ENCODE results near the gene GABRB3. TPM values are rescaled to one million over a fixed set of nuclear protein-coding genes. Genes with fewer than 3 reads are reported as not detected.

Gene GABRB3
- total RNA-seq, 1 experiment from 2014 or later: 0.13 TPM

GRCh38 chr15:26771168-26771567 lies 1.7 kb downstream of the GABRB3 start:
- in situ Hi-C loops (cut with HindIII; ENCODE audit: low pct_unique_long_range_greater_than_20kb, low sequenced_read_pairs) (no loop called here), intact Hi-C loops (cut with micrococcal nuclease; ENCODE audit: unreplicated experiment) (no loop called here)
- POLR2A ChIA-PET: no interaction called here
- Histone ChIP-seq H3K27ac (ENCODE audit: low read length) (no peak overlapping the region), H3K9me3 (ENCODE audit: control insufficient read depth, insufficient read depth, low read depth, low read length) (no peaks in the 10 kb centered on the region; the same call in 1 of the 2 replicates), H3K4me1 (ENCODE audit: control insufficient read depth, insufficient read depth, low read length) (no peaks in the 10 kb centered on the region), H3K27me3 (ENCODE audit: control insufficient read depth, insufficient read depth, low read length) (no peaks in the 10 kb centered on the region), H3K4me3 (ENCODE audit: low read depth in 2 of 2, low read length in 2 of 2) (no peak overlapping the region), H3K36me3 (ENCODE audit: control insufficient read depth, insufficient read depth, low read length) (no peaks in the 10 kb centered on the region)
- no peak for DNase-seq (ENCODE audit: low read depth, low spot score)
- CTCF ChIA-PET: no interaction called here
- TF ChIP-seq TCF7L2 (IDR thresholded peaks at IDR 0.05; ENCODE audit: low read depth, low read length): no peak
- TF ChIP-seq REST (IDR thresholded peaks at IDR 0.05; ENCODE audit: insufficient read depth in 1 of 2, low read depth in 2 of 2, low read length in 1 of 2): no peak
- BruUV-seq (replicated peaks): no TSS peak
- ATAC-seq: no peak

GRCh38 chr15:26767169-26767670 lies 5.6 kb downstream of the GABRB3 start:
- intact Hi-C loops (cut with micrococcal nuclease; ENCODE audit: unreplicated experiment): no loop called here
- no peaks in the 10 kb centered on the region for H3K4me1 ChIP-seq (ENCODE audit: control insufficient read depth, insufficient read depth, low read length)
- DNase-seq (ENCODE audit: low read depth, low spot score) (no peak), ATAC-seq (no peak)
- H3K9me3 ChIP-seq (ENCODE audit: control insufficient read depth, insufficient read depth, low read depth, low read length): no peaks in the 10 kb centered on the region; the same call in 1 of the 2 replicates
- BruUV-seq (replicated peaks): no TSS peak
- no peak overlapping the region for H3K4me3 ChIP-seq (ENCODE audit: low read depth in 2 of 2, low read length in 2 of 2)
- H3K27me3 ChIP-seq (ENCODE audit: control insufficient read depth, insufficient read depth, low read length): no peaks in the 10 kb centered on the region
- CTCF ChIA-PET: no interaction called here
- TF ChIP-seq REST (IDR thresholded peaks at IDR 0.05; ENCODE audit: insufficient read depth in 1 of 2, low read depth in 2 of 2, low read length in 1 of 2) (no peak), SIN3A (IDR thresholded peaks at IDR 0.05; ENCODE audit: borderline replicate concordance, insufficient read depth, low read depth, low read length) (no peak), CTCF (IDR thresholded peaks at IDR 0.05) (no peak), POLR2AphosphoS5 (IDR thresholded peaks at IDR 0.05; ENCODE audit: low read depth, low read length) (no peak), TCF7L2 (IDR thresholded peaks at IDR 0.05; ENCODE audit: low read depth, low read length) (no peak)
- POLR2A ChIA-PET: no interaction called here
- in situ Hi-C loops (cut with HindIII; ENCODE audit: low pct_unique_long_range_greater_than_20kb, low sequenced_read_pairs): no loop called here
- no peak overlapping the region for H3K27ac ChIP-seq (ENCODE audit: low read length)
- H3K36me3 ChIP-seq (ENCODE audit: control insufficient read depth, insufficient read depth, low read length): no peaks in the 10 kb centered on the region

All from Panc1 (cell line).